Measurements from ENCODE around the gene RALGPS1. TPM values are rescaled to one million over a fixed set of nuclear protein-coding genes. Genes with fewer than 3 reads are reported as not detected.

Gene RALGPS1
- total and polyA plus RNA-seq, 2 of the 13 experiments (the other 11 are each of a cell fraction or from before 2014, with no cell fraction given): 3.7 to 6.5 TPM

DNA sequence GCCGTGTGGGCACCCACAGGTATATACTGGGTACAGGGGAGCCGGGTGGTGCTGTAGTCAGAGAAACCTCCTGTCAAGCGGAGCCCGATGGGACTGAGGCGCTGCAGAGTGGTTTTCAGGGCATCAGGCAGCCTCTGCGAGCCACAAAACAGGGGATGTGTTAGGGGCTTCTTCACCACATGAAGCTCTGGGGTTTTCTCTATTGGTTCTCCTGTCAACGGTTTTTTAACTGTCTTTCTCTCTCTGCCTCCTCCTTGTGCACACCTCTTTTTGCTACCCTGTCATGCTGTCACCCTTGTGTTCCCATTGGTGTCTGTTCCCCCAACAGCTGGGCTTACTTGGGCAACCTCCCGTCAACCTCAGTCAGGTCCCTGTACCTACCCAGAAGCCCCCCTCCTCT, 19.9 kb downstream of the RALGPS1 start (continued):
- no peak for TF ChIP-seq KDM5A (IDR thresholded peaks at IDR 0.05; ENCODE audit: borderline replicate concordance, low read length)

DNA sequence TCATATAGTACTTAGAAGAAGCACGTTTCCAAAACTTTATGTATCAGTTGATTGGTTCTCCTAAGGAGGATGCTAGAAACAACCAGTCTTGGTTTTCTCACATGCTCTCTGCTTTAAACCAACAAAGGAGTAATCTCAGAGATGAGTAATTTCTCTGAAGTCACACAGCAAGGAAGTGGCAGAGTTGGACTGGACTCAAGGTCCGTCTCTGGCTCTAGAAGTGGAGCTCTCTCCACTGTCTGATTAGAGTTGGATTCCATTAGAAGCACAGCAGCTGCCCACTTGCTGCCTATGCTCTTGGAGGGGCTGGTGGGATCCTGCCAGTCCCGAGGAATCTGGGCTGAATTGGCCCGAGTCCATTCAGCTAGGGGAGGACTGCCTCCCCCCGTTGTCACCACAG, 21.0 kb downstream of the RALGPS1 start:
- FAIRE-seq: no peak
- in situ Hi-C loops (cut with HindIII; ENCODE audit: extremely low pct_ligation_motif_present, low pct_unique_long_range_greater_than_20kb): no loop called here
- TF ChIP-seq, protein P1, sequence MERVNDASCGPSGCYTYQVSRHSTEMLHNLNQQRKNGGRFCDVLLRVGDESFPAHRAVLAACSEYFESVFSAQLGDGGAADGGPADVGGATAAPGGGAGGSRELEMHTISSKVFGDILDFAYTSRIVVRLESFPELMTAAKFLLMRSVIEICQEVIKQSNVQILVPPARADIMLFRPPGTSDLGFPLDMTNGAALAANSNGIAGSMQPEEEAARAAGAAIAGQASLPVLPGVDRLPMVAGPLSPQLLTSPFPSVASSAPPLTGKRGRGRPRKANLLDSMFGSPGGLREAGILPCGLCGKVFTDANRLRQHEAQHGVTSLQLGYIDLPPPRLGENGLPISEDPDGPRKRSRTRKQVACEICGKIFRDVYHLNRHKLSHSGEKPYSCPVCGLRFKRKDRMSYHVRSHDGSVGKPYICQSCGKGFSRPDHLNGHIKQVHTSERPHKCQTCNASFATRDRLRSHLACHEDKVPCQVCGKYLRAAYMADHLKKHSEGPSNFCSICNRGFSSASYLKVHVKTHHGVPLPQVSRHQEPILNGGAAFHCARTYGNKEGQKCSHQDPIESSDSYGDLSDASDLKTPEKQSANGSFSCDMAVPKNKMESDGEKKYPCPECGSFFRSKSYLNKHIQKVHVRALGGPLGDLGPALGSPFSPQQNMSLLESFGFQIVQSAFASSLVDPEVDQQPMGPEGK (CRISPR knock-in tag; IDR thresholded peaks at IDR 0.05): peak; percentile 32; the same call in 1 of the 2 replicates
- TF ChIP-seq HNF4A (CRISPR knock-in tag; IDR thresholded peaks at IDR 0.05): peak; percentile 19; the same call in 1 of the 2 replicates
- no peak for TF ChIP-seq TBX2 (CRISPR knock-in tag; IDR thresholded peaks at IDR 0.05; ENCODE audit: borderline replicate concordance)
- H3K4me3 ChIP-seq (replicated peaks in 1 of 3; ENCODE audit: insufficient read depth in 1 of 3, low read depth in 2 of 3, low read length in 3 of 3): no peak overlapping the region
- intact Hi-C loops (cut with micrococcal nuclease; ENCODE audit: unreplicated experiment): no loop called here
- H2AFZ ChIP-seq (ENCODE audit: low read length): no peak overlapping the region
- no TSS peak for BruUV-seq (replicated peaks)
- H3K4me2 ChIP-seq (ENCODE audit: low read depth, low read length): peak overlapping the region; percentile 8; the same call in 1 of the 2 replicates
- no peaks in the 10 kb centered on the region for H4K20me1 ChIP-seq (ENCODE audit: insufficient read depth, low read length)
- H3K9me3 ChIP-seq (ENCODE audit: low read length): no peaks in the 10 kb centered on the region
- DNase-seq (ENCODE audit: low spot score): no peak
- no peaks in the 10 kb centered on the region for H3K36me3 ChIP-seq (replicated peaks in 1 of 2; ENCODE audit: control insufficient read depth in 1 of 2, insufficient read depth in 2 of 2, low read length in 2 of 2)
- no peak for ATAC-seq
- no peak overlapping the region for H3K9ac ChIP-seq (ENCODE audit: insufficient read depth, low read depth, low read length)
- peaks cover 29% of the 10 kb centered on the region for H3K4me1 ChIP-seq (ENCODE audit: insufficient read depth, low read length)
- 83% methylated on average over 1 of the region's 5 CpGs for WGBS (ENCODE audit: low lambda C conversion rate)
- CTCF ChIA-PET (ENCODE audit: low intra/inter-chr PET ratio, low total read pairs): no interaction called here
- no peaks in the 10 kb centered on the region; a peak in 1 of 5 replicates for H3K27me3 ChIP-seq (ENCODE audit: control insufficient read depth in 1 of 2, insufficient read depth in 2 of 2, low read length in 2 of 2)
- H3K79me2 ChIP-seq (ENCODE audit: insufficient read depth, low read length): no peaks in the 10 kb centered on the region
- H3K27ac ChIP-seq (ENCODE audit: extremely low read length, insufficient read depth, low read length): no peak overlapping the region
- POLR2A ChIA-PET: no interaction called here

DNA sequence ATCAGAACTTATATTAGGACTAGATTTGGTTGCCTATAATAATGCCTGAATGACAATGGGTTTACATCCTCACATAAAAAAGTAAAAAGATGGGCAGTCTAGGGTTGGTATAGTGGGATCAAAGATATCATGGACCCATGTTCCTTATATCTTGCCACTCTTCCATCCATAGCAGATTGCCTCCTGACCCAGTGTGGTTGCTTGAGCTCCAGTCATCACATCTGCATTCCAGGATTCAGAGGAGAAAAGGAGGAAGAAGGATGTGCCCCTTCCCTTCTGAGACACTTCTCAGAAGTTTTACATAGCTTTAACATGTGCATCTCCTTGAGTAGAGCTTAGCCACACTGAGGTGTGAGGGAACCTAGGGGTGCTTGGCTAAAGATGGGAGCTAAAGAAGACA, 22.9 kb downstream of the RALGPS1 start:
- H3K4me1 ChIP-seq (ENCODE audit: insufficient read depth, low read length): peaks cover 36% of the 10 kb centered on the region
- intact Hi-C loops (cut with micrococcal nuclease; ENCODE audit: unreplicated experiment): no loop called here
- H3K4me2 ChIP-seq (ENCODE audit: low read depth, low read length): no peak overlapping the region
- no peak overlapping the region for H3K27ac ChIP-seq (ENCODE audit: extremely low read length, insufficient read depth, low read length)
- DNase-seq (ENCODE audit: low spot score): no peak
- no peak overlapping the region for H3K9ac ChIP-seq (ENCODE audit: insufficient read depth, low read depth, low read length)
- no peak for ATAC-seq
- no peaks in the 10 kb centered on the region; a peak in 1 of 5 replicates for H3K27me3 ChIP-seq (ENCODE audit: control insufficient read depth in 1 of 2, insufficient read depth in 2 of 2, low read length in 2 of 2)
- BruUV-seq (replicated peaks): no TSS peak
- H3K36me3 ChIP-seq (replicated peaks in 1 of 2; ENCODE audit: control insufficient read depth in 1 of 2, insufficient read depth in 2 of 2, low read length in 2 of 2): no peaks in the 10 kb centered on the region
- in situ Hi-C loops (cut with HindIII; ENCODE audit: extremely low pct_ligation_motif_present, low pct_unique_long_range_greater_than_20kb): no loop called here
- no peak overlapping the region for H2AFZ ChIP-seq (ENCODE audit: low read length)
- TF ChIP-seq ZMYM3 (CRISPR knock-in tag; IDR thresholded peaks at IDR 0.05) (0 out of 2 replicates have a peak, but pooled peaks have one; percentile 23), MXD4 (CRISPR knock-in tag; IDR thresholded peaks at IDR 0.05) (no peak)
- CTCF ChIA-PET (ENCODE audit: low intra/inter-chr PET ratio, low total read pairs): no interaction called here
- no peak overlapping the region for H3K4me3 ChIP-seq (replicated peaks in 1 of 3; ENCODE audit: insufficient read depth in 1 of 3, low read depth in 2 of 3, low read length in 3 of 3)
- no peaks in the 10 kb centered on the region for H3K9me3 ChIP-seq (ENCODE audit: low read length)
- no peak for FAIRE-seq
- H3K79me2 ChIP-seq (ENCODE audit: insufficient read depth, low read length): no peaks in the 10 kb centered on the region
- POLR2A ChIA-PET: no interaction called here
- H4K20me1 ChIP-seq (ENCODE audit: insufficient read depth, low read length): no peaks in the 10 kb centered on the region

All from HepG2 (cell line).